ENCODE results near the gene PEF1.
A peak's percentile ranks its signal among the peaks of the same experiment; 100 is the strongest.

Gene PEF1

GRCh38 chr1:31639543-31639942, 5.1 kb downstream of the PEF1 start:
- ATAC-seq, result peak; percentile 78
- TF ChIP-seq ZC3H10 (CRISPR knock-in tag; IDR thresholded peaks at IDR 0.05), result no peak
- TF ChIP-seq RARB (CRISPR knock-in tag; IDR thresholded peaks at IDR 0.05), result no peak
- TF ChIP-seq OSR1 (CRISPR knock-in tag; IDR thresholded peaks at IDR 0.05), result no peak
- no peak for TF ChIP-seq ISL1 (CRISPR knock-in tag; IDR thresholded peaks at IDR 0.05)
- no peak for TF ChIP-seq ZFP3 (CRISPR knock-in tag; IDR thresholded peaks at IDR 0.05)
- no peak for TF ChIP-seq TCF4 (CRISPR knock-in tag; IDR thresholded peaks at IDR 0.05; ENCODE audit: borderline replicate concordance)
- TF ChIP-seq, protein P1, sequence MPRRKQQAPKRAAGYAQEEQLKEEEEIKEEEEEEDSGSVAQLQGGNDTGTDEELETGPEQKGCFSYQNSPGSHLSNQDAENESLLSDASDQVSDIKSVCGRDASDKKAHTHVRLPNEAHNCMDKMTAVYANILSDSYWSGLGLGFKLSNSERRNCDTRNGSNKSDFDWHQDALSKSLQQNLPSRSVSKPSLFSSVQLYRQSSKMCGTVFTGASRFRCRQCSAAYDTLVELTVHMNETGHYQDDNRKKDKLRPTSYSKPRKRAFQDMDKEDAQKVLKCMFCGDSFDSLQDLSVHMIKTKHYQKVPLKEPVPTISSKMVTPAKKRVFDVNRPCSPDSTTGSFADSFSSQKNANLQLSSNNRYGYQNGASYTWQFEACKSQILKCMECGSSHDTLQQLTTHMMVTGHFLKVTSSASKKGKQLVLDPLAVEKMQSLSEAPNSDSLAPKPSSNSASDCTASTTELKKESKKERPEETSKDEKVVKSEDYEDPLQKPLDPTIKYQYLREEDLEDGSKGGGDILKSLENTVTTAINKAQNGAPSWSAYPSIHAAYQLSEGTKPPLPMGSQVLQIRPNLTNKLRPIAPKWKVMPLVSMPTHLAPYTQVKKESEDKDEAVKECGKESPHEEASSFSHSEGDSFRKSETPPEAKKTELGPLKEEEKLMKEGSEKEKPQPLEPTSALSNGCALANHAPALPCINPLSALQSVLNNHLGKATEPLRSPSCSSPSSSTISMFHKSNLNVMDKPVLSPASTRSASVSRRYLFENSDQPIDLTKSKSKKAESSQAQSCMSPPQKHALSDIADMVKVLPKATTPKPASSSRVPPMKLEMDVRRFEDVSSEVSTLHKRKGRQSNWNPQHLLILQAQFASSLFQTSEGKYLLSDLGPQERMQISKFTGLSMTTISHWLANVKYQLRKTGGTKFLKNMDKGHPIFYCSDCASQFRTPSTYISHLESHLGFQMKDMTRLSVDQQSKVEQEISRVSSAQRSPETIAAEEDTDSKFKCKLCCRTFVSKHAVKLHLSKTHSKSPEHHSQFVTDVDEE (CRISPR knock-in tag; IDR thresholded peaks at IDR 0.05), result no peak
- no peak for TF ChIP-seq POU6F1 (CRISPR knock-in tag; IDR thresholded peaks at IDR 0.05; ENCODE audit: borderline replicate concordance, low read depth)
- TF ChIP-seq GLIS3 (CRISPR knock-in tag; IDR thresholded peaks at IDR 0.05), result no peak
- TF ChIP-seq ARNTL (CRISPR knock-in tag; IDR thresholded peaks at IDR 0.05; ENCODE audit: borderline replicate concordance, low read depth), result no peak
- TF ChIP-seq, protein P2, sequence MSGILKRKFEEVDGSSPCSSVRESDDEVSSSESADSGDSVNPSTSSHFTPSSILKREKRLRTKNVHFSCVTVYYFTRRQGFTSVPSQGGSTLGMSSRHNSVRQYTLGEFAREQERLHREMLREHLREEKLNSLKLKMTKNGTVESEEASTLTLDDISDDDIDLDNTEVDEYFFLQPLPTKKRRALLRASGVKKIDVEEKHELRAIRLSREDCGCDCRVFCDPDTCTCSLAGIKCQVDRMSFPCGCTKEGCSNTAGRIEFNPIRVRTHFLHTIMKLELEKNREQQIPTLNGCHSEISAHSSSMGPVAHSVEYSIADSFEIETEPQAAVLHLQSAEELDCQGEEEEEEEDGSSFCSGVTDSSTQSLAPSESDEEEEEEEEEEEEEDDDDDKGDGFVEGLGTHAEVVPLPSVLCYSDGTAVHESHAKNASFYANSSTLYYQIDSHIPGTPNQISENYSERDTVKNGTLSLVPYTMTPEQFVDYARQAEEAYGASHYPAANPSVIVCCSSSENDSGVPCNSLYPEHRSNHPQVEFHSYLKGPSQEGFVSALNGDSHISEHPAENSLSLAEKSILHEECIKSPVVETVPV (CRISPR knock-in tag; IDR thresholded peaks at IDR 0.05), result no peak

GRCh38 chr1:31637915-31638673, 6.6 kb downstream of the PEF1 start:
- no peak for ATAC-seq
- TF ChIP-seq SNAI2 (CRISPR knock-in tag; IDR thresholded peaks at IDR 0.05), result no peak
- TF ChIP-seq, protein P3, sequence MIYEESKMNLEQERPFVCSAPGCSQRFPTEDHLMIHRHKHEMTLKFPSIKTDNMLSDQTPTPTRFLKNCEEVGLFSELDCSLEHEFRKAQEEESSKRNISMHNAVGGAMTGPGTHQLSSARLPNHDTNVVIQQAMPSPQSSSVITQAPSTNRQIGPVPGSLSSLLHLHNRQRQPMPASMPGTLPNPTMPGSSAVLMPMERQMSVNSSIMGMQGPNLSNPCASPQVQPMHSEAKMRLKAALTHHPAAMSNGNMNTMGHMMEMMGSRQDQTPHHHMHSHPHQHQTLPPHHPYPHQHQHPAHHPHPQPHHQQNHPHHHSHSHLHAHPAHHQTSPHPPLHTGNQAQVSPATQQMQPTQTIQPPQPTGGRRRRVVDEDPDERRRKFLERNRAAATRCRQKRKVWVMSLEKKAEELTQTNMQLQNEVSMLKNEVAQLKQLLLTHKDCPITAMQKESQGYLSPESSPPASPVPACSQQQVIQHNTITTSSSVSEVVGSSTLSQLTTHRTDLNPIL (CRISPR knock-in tag; IDR thresholded peaks at IDR 0.05; ENCODE audit: low read depth), result no peak
- TF ChIP-seq CSDC2 (CRISPR knock-in tag; IDR thresholded peaks at IDR 0.05), result no peak
- TF ChIP-seq ZNF8 (CRISPR knock-in tag; IDR thresholded peaks at IDR 0.05), result no peak
- TF ChIP-seq ARNTL (CRISPR knock-in tag; IDR thresholded peaks at IDR 0.05; ENCODE audit: borderline replicate concordance, low read depth), result no peak
- TF ChIP-seq GLIS3 (CRISPR knock-in tag; IDR thresholded peaks at IDR 0.05), result no peak
- TF ChIP-seq TCF4 (CRISPR knock-in tag; IDR thresholded peaks at IDR 0.05; ENCODE audit: borderline replicate concordance), result no peak
- no peak for TF ChIP-seq ZNF565 (CRISPR knock-in tag; conservative IDR thresholded peaks at IDR 0.05; ENCODE audit: low read depth)
- TF ChIP-seq PPARA (CRISPR knock-in tag; IDR thresholded peaks at IDR 0.05; ENCODE audit: borderline replicate concordance), result no peak

GRCh38 chr1:31633117-31633516, 11.6 kb downstream of the PEF1 start:
- TF ChIP-seq SNAI2 (CRISPR knock-in tag; IDR thresholded peaks at IDR 0.05) (no peak), ZC3H10 (CRISPR knock-in tag; IDR thresholded peaks at IDR 0.05) (no peak), TCF4 (CRISPR knock-in tag; IDR thresholded peaks at IDR 0.05; ENCODE audit: borderline replicate concordance) (no peak)
- ATAC-seq, result peak; percentile 43; the same call in 2 of the 3 replicates

- ATAC-seq, result no peak
- TF ChIP-seq ARNTL (CRISPR knock-in tag; IDR thresholded peaks at IDR 0.05; ENCODE audit: borderline replicate concordance, low read depth), result no peak
- TF ChIP-seq TCF4 (CRISPR knock-in tag; IDR thresholded peaks at IDR 0.05; ENCODE audit: borderline replicate concordance), result no peak
- TF ChIP-seq, protein P1 (CRISPR knock-in tag; IDR thresholded peaks at IDR 0.05), result no peak
- TF ChIP-seq BACH2 (CRISPR knock-in tag; IDR thresholded peaks at IDR 0.05; ENCODE audit: borderline replicate concordance), result no peak
- TF ChIP-seq, protein P4, sequence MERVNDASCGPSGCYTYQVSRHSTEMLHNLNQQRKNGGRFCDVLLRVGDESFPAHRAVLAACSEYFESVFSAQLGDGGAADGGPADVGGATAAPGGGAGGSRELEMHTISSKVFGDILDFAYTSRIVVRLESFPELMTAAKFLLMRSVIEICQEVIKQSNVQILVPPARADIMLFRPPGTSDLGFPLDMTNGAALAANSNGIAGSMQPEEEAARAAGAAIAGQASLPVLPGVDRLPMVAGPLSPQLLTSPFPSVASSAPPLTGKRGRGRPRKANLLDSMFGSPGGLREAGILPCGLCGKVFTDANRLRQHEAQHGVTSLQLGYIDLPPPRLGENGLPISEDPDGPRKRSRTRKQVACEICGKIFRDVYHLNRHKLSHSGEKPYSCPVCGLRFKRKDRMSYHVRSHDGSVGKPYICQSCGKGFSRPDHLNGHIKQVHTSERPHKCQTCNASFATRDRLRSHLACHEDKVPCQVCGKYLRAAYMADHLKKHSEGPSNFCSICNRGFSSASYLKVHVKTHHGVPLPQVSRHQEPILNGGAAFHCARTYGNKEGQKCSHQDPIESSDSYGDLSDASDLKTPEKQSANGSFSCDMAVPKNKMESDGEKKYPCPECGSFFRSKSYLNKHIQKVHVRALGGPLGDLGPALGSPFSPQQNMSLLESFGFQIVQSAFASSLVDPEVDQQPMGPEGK (CRISPR knock-in tag; IDR thresholded peaks at IDR 0.05; ENCODE audit: borderline replicate concordance), result no peak
- no peak for TF ChIP-seq TOX (CRISPR knock-in tag; IDR thresholded peaks at IDR 0.05; ENCODE audit: borderline replicate concordance)
- no peak for TF ChIP-seq ZC3H10 (CRISPR knock-in tag; IDR thresholded peaks at IDR 0.05)
- TF ChIP-seq ZFP30 (CRISPR knock-in tag; IDR thresholded peaks at IDR 0.05), result no peak
- TF ChIP-seq ZNF8 (CRISPR knock-in tag; IDR thresholded peaks at IDR 0.05), result no peak
- no peak for TF ChIP-seq OSR1 (CRISPR knock-in tag; IDR thresholded peaks at IDR 0.05)
- no peak for TF ChIP-seq ZFP3 (CRISPR knock-in tag; IDR thresholded peaks at IDR 0.05)
- TF ChIP-seq GLIS3 (CRISPR knock-in tag; IDR thresholded peaks at IDR 0.05), result no peak
- no peak for TF ChIP-seq ESRRG (CRISPR knock-in tag; IDR thresholded peaks at IDR 0.05)
- TF ChIP-seq CSDC2 (CRISPR knock-in tag; IDR thresholded peaks at IDR 0.05), result no peak
- TF ChIP-seq SNAI2 (CRISPR knock-in tag; IDR thresholded peaks at IDR 0.05), result no peak
These were observed 12.0 kb downstream of the PEF1 start for GRCh38 chr1:31632649-31633048.

Data from SK-N-SH treated with all-trans-retinoic acid at 6 μM for 48 hours (cell line).